Mesothelial cell of epicardium (in vitro differentiated cells): ENCODE measurements around the gene TAC4. TPM values are rescaled to one million over a fixed set of nuclear protein-coding genes. Genes with fewer than 3 reads are reported as not detected.

ENCODE experiments used
- DNase-seq, 2 experiments: peaks; one replicate each; pipeline ENCODE4 v3.0.0; 2021; ENCODE audit warnings: low spot score in 2 of 2; ENCODE audit not compliant: unreplicated experiment in 2 of 2
- H3K27ac Mint-ChIP-seq: 2 replicates; pipeline ENCODE4 v1.8.0; 2021; ENCODE audit warnings: mixed read lengths
- H3K27me3 Mint-ChIP-seq: 2 replicates; pipeline ENCODE4 v1.8.0; 2021; ENCODE audit warnings: low read depth, mixed read lengths
- H3K36me3 Mint-ChIP-seq: 2 replicates; pipeline ENCODE4 v1.8.0; 2021; ENCODE audit warnings: mixed read lengths
- H3K4me1 Mint-ChIP-seq: 2 replicates; pipeline ENCODE4 v1.8.0; 2021; ENCODE audit warnings: mixed read lengths
- H3K4me3 Mint-ChIP-seq: 2 replicates; pipeline ENCODE4 v1.8.0; 2021; ENCODE audit warnings: mild to moderate bottlenecking, moderate library complexity, mixed read lengths
- H3K9me3 Mint-ChIP-seq: 2 replicates; pipeline ENCODE4 v1.8.0; 2021; ENCODE audit warnings: mixed read lengths
- CTCF ChIP-seq: fragments of 200-600 bp; sonication (generic); IDR thresholded peaks from one replicate; pipeline ENCODE4 v1.5.0; 2021; ENCODE audit warnings: antibody characterized with exemption; ENCODE audit not compliant: unreplicated experiment
- total RNA-seq: library from RNA; stranded (reverse); gene quantifications from 3 replicates; pipeline ENCODE4 v1.2.1, GENCODE V29; 2021

The TAC4 gene
- total RNA-seq, 1 donor from 2014 or later, result not detected

DNA sequence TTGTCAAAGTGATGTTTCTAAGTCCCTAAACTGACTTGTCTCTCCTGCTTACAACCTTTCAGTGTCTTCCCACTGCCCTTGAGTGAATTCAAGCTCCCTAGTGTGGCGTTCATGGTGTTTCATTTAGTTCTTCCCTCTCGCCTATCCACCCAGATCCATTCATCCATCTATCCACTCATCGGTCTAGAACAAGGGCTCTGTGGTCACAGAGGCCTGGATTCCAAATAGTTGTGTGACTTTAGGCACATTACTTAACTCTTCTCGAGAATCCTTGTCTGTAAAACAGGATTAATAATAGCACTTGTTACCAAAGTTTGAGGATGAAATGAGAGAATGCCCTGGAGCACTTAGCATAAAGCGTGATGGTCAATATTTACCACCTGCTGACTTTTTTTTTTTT, 870 bp upstream of the TAC4 start:
- Mint-ChIP-seq H3K4me3 (no peak overlapping the region), H3K36me3 (peaks cover 1% of the 10 kb centered on the region), H3K4me1 (peaks cover 9% of the 10 kb centered on the region), H3K27ac (no peak overlapping the region), H3K9me3 (no peaks in the 10 kb centered on the region), H3K27me3 (peaks cover 57% of the 10 kb centered on the region)
- no peak for DNase-seq
- TF ChIP-seq CTCF, result no peak

DNA sequence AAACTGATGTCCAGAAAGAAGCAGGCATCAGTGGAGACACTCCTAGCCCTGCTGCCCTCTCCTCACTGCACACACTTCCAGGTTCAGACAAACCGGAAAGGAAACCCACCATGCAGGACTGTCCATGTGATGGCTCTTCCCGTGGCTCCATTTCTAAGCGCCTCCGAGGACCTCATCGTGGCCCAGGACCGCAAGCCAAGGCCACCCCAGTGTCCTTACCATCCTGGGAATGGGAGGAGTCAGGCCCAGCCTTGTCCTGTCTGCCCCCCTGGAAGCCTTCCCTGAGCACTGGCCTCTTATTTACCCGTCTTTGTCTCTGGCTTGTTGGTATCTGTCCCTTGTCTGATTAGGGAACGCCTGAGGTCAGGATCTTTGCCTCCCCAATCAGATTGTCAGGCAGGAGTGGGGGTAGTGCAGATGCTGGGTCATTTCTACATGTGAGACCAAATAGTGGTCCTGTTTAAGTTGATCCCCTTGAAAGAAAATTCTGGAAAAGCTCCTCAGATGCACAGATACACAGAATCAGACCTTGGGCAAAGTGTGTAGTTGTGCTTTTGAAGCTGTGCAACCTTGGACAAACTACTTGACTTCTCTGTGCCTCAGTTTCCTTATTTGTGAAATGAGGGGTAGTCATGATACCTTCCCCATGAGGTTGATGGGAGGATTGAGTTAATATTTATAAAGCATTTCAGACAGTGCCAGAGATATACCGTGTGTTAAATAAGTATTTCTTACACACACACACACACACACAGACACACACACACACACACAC, 744 bp downstream of the TAC4 start:
- Mint-ChIP-seq H3K36me3 (peaks cover 1% of the 10 kb centered on the region), H3K4me3 (no peak overlapping the region), H3K9me3 (no peaks in the 10 kb centered on the region), H3K27me3 (peaks cover 41% of the 10 kb centered on the region), H3K27ac (no peak overlapping the region), H3K4me1 (peaks cover 18% of the 10 kb centered on the region)
- no peak for DNase-seq
- no peak for TF ChIP-seq CTCF

DNA sequence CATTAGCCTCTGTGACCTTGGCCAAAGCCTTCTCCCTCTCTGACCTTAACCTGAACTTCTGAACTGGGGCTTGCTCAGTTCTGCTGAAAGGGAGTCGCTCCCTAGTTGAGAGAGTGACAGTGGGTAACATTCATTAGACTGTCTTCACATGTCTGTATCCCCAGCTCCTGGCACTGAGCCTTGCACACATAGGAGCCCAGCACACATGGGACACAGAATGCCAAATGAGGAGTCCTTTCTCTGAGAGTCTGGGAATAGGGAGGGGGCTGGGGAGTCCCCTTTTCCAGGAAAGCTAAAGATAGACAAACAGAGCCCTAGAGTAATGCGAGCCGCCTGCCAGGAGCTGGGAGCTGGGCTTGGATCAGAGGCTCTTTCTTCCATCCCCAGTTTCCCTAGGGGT, 2.5 kb downstream of the TAC4 start:
- Mint-ChIP-seq H3K4me1 (peaks cover 9% of the 10 kb centered on the region), H3K9me3 (no peaks in the 10 kb centered on the region), H3K27me3 (peaks cover 27% of the 10 kb centered on the region), H3K27ac (no peak overlapping the region), H3K4me3 (no peak overlapping the region), H3K36me3 (peaks cover 1% of the 10 kb centered on the region)
- TF ChIP-seq CTCF, result no peak
- no peak for DNase-seq

- Mint-ChIP-seq H3K27ac (no peak overlapping the region), H3K4me1 (peaks cover 11% of the 10 kb centered on the region), H3K4me3 (no peak overlapping the region), H3K9me3 (no peaks in the 10 kb centered on the region), H3K36me3 (peaks cover 1% of the 10 kb centered on the region), H3K27me3 (peaks cover 15% of the 10 kb centered on the region)
- no peak for DNase-seq
- TF ChIP-seq CTCF, result no peak
Measured at GRCh38 chr17:49843774-49844350, 4.0 kb downstream of the TAC4 start.

GRCh38 chr17:49842846-49843245, 5.0 kb downstream of the TAC4 start:
- no peak for DNase-seq
- Mint-ChIP-seq H3K27me3 (peaks cover 6% of the 10 kb centered on the region), H3K9me3 (no peaks in the 10 kb centered on the region), H3K4me3 (no peak overlapping the region), H3K4me1 (peaks cover 11% of the 10 kb centered on the region), H3K27ac (no peak overlapping the region), H3K36me3 (peaks cover 1% of the 10 kb centered on the region)
- TF ChIP-seq CTCF, result no peak
